Osteoblast (primary cell): Measurements from ENCODE around the gene TNS3. TPM values are rescaled to one million over a fixed set of nuclear protein-coding genes. Genes with fewer than 3 reads are reported as not detected.
A peak's percentile ranks its signal among the peaks of the same experiment; 100 is the strongest.

Experiments used
- DNase-seq: peaks from one replicate; pipeline ENCODE4 v3.0.0; 2011; ENCODE audit warnings: low spot score, mixed read lengths; ENCODE audit not compliant: insufficient read length; ENCODE audit errors: missing footprints
- H2AFZ ChIP-seq: 2 replicates; pipeline ENCODE4 v1.6.0; 2011; ENCODE audit warnings: mild to moderate bottlenecking, low read length
- H3K27ac ChIP-seq: 2 replicates; pipeline ENCODE4 v1.5.1; 2011; ENCODE audit warnings: mild to moderate bottlenecking, low read depth, low read length, moderate library complexity
- H3K27me3 ChIP-seq: 2 replicates; pipeline ENCODE4 v1.6.0; 2012; ENCODE audit warnings: mild to moderate bottlenecking, control low read depth, inconsistent platforms, low read length, moderate library complexity; ENCODE audit not compliant: insufficient read depth
- H3K36me3 ChIP-seq: 2 replicates; pipeline ENCODE4 v1.5.1; 2011; ENCODE audit warnings: mild to moderate bottlenecking, low read length, control low read depth, moderate library complexity; ENCODE audit not compliant: insufficient read depth
- H3K4me1 ChIP-seq: 2 replicates; pipeline ENCODE4 v1.5.1; 2011; ENCODE audit warnings: mild to moderate bottlenecking, low read length, control low read depth, moderate library complexity; ENCODE audit not compliant: insufficient read depth
- H3K4me2 ChIP-seq: 2 replicates; pipeline ENCODE4 v1.6.0; 2011; ENCODE audit warnings: mild to moderate bottlenecking, low read length; ENCODE audit not compliant: insufficient read depth
- H3K4me3 ChIP-seq: fragments of 200-600 bp; sonication (generic); 3 replicates; pipeline ENCODE4 v1.5.1; 2012; ENCODE audit warnings: mild to moderate bottlenecking, low read length, inconsistent platforms; ENCODE audit not compliant: insufficient read depth
- H3K79me2 ChIP-seq: 2 replicates; pipeline ENCODE4 v1.6.0; 2012; ENCODE audit warnings: mild to moderate bottlenecking, low read length, control low read depth, inconsistent platforms; ENCODE audit not compliant: insufficient read depth
- H3K9me3 ChIP-seq: 2 replicates; pipeline ENCODE4 v1.5.1; 2011; ENCODE audit warnings: low read depth, low read length, control low read depth
- H4K20me1 ChIP-seq: 2 replicates; pipeline ENCODE4 v1.6.0; 2012; ENCODE audit warnings: mild to moderate bottlenecking, low read length, control low read depth; ENCODE audit not compliant: insufficient read depth
- CTCF ChIP-seq: IDR thresholded peaks from 2 replicates; pipeline ENCODE4 v1.5.1; 2011; ENCODE audit warnings: mild to moderate bottlenecking, low read depth, low read length, moderate library complexity; ENCODE audit errors: extremely low read depth
- total RNA-seq: library from RNA; depleted of rRNA; stranded (reverse); fragments of >200 nt; gene quantifications from 2 replicates; pipeline ENCODE4 v1.2.3, GENCODE V29; 2012

Gene TNS3
- total RNA-seq, 1 donor: 67.3 TPM

- Histone ChIP-seq H3K4me1 (peaks cover 69% of the 10 kb centered on the region), H3K9me3 (no peaks in the 10 kb centered on the region), H3K27ac (peak overlapping the region; percentile 87), H3K27me3 (no peaks in the 10 kb centered on the region), H3K79me2 (peaks cover 70% of the 10 kb centered on the region), H3K36me3 (peaks cover 23% of the 10 kb centered on the region), H4K20me1 (no peaks in the 10 kb centered on the region), H3K4me2 (peak overlapping the region; percentile 55), H3K4me3 (no peak overlapping the region), H2AFZ (no peak overlapping the region)
- no peak for DNase-seq
- no peak for TF ChIP-seq CTCF
Measured at GRCh38 chr7:47577321-47577919, 4.5 kb downstream of the TNS3 start.

- Histone ChIP-seq H3K36me3 (peaks cover 23% of the 10 kb centered on the region), H4K20me1 (no peaks in the 10 kb centered on the region), H3K4me1 (peaks cover 70% of the 10 kb centered on the region), H3K79me2 (peaks cover 76% of the 10 kb centered on the region), H3K4me2 (peak overlapping the region; percentile 55), H3K4me3 (no peak overlapping the region), H2AFZ (no peak overlapping the region), H3K27ac (peak overlapping the region; percentile 87), H3K27me3 (no peaks in the 10 kb centered on the region), H3K9me3 (no peaks in the 10 kb centered on the region)
- no peak for DNase-seq
- no peak for TF ChIP-seq CTCF
Measured at GRCh38 chr7:47576866-47577306, 5.0 kb downstream of the TNS3 start.

GRCh38 chr7:47576031-47576865 is 5.7 kb downstream of the TNS3 start:
- DNase-seq: peak; percentile 92
- H3K79me2 ChIP-seq: peaks cover 76% of the 10 kb centered on the region
- no peak overlapping the region for H3K4me3 ChIP-seq
- H3K4me2 ChIP-seq: peak overlapping the region; percentile 55
- H3K27ac ChIP-seq: peak overlapping the region; percentile 87
- H3K36me3 ChIP-seq: peaks cover 23% of the 10 kb centered on the region
- no peaks in the 10 kb centered on the region for H3K9me3 ChIP-seq
- H2AFZ ChIP-seq: no peak overlapping the region
- H4K20me1 ChIP-seq: no peaks in the 10 kb centered on the region
- TF ChIP-seq CTCF: no peak
- no peaks in the 10 kb centered on the region for H3K27me3 ChIP-seq
- peaks cover 77% of the 10 kb centered on the region for H3K4me1 ChIP-seq
